ENCODE data around the gene SLC41A3.
"Not testable (repeated sequence)": the region's sequence is repeated elsewhere in the genome, so short reads cannot be mapped to it uniquely, and the experiment has no call there.

Gene SLC41A3

GRCh38 chr3:126104028-126104635 is 20.2 kb upstream of the SLC41A3 start:
- H3K4me1 ChIP-seq (ENCODE audit: control insufficient read depth, insufficient read depth, low read length) = no peaks in the 10 kb centered on the region
- H3K4me3 ChIP-seq (ENCODE audit: low read depth, low read length) = no peak overlapping the region
- H3K9ac ChIP-seq (ENCODE audit: low read depth, low read length) = no peak overlapping the region
- no peaks in the 10 kb centered on the region for H3K27me3 ChIP-seq (ENCODE audit: control insufficient read depth, insufficient read depth, low read length)
- no peaks in the 10 kb centered on the region for H3K9me3 ChIP-seq (ENCODE audit: control insufficient read depth, insufficient read depth, low read length)
- H3K27ac ChIP-seq (ENCODE audit: low read depth, low read length) = no peak overlapping the region
- no peaks in the 10 kb centered on the region for H3K36me3 ChIP-seq (ENCODE audit: control insufficient read depth, insufficient read depth, low read length)

GRCh38 chr3:126103121-126104027 is 19.4 kb upstream of the SLC41A3 start:
- Histone ChIP-seq H3K27ac (ENCODE audit: low read depth, low read length) (no peak overlapping the region), H3K4me3 (ENCODE audit: low read depth, low read length) (no peak overlapping the region), H3K9me3 (ENCODE audit: control insufficient read depth, insufficient read depth, low read length) (0 out of 2 replicates have a peak, but pooled peaks cover 2% of the 10 kb centered on the region), H3K27me3 (ENCODE audit: control insufficient read depth, insufficient read depth, low read length) (no peaks in the 10 kb centered on the region), H3K36me3 (ENCODE audit: control insufficient read depth, insufficient read depth, low read length) (no peaks in the 10 kb centered on the region), H3K9ac (ENCODE audit: low read depth, low read length) (no peak overlapping the region), H3K4me1 (ENCODE audit: control insufficient read depth, insufficient read depth, low read length) (no peaks in the 10 kb centered on the region)

- no peaks in the 10 kb centered on the region for H3K36me3 ChIP-seq (ENCODE audit: control insufficient read depth, insufficient read depth, low read length)
- peaks cover 8% of the 10 kb centered on the region; the same call in 1 of the 2 replicates for H3K9me3 ChIP-seq (ENCODE audit: control insufficient read depth, insufficient read depth, low read length)
- no peaks in the 10 kb centered on the region for H3K27me3 ChIP-seq (ENCODE audit: control insufficient read depth, insufficient read depth, low read length)
- no peak overlapping the region for H3K4me3 ChIP-seq (ENCODE audit: low read depth, low read length)
- no peaks in the 10 kb centered on the region for H3K4me1 ChIP-seq (ENCODE audit: control insufficient read depth, insufficient read depth, low read length)
- no peak overlapping the region for H3K9ac ChIP-seq (ENCODE audit: low read depth, low read length)
- no peak overlapping the region for H3K27ac ChIP-seq (ENCODE audit: low read depth, low read length)
Observed at GRCh38 chr3:126102530-126102951, 18.6 kb upstream of the SLC41A3 start.

- no peaks in the 10 kb centered on the region for H3K4me1 ChIP-seq (ENCODE audit: control insufficient read depth, insufficient read depth, low read length)
- H3K27ac ChIP-seq (ENCODE audit: low read depth, low read length) = no peak overlapping the region
Observed at GRCh38 chr3:126102011-126102410, 18.1 kb upstream of the SLC41A3 start.

GRCh38 chr3:126101521-126101982 is 17.6 kb upstream of the SLC41A3 start:
- no peaks in the 10 kb centered on the region for H3K4me1 ChIP-seq (ENCODE audit: control insufficient read depth, insufficient read depth, low read length)
- H3K9me3 ChIP-seq (ENCODE audit: control insufficient read depth, insufficient read depth, low read length) = peaks cover 15% of the 10 kb centered on the region
- no peak overlapping the region for H3K4me3 ChIP-seq (ENCODE audit: low read depth, low read length)
- H3K27ac ChIP-seq (ENCODE audit: low read depth, low read length) = no peak overlapping the region
- no peaks in the 10 kb centered on the region for H3K27me3 ChIP-seq (ENCODE audit: control insufficient read depth, insufficient read depth, low read length)
- H3K9ac ChIP-seq (ENCODE audit: low read depth, low read length) = no peak overlapping the region
- no peaks in the 10 kb centered on the region for H3K36me3 ChIP-seq (ENCODE audit: control insufficient read depth, insufficient read depth, low read length)

More at GRCh38 chr3:126102011-126102410, 18.1 kb upstream of the SLC41A3 start:
- Histone ChIP-seq H3K36me3 (ENCODE audit: control insufficient read depth, insufficient read depth, low read length) (no peaks in the 10 kb centered on the region), H3K9me3 (ENCODE audit: control insufficient read depth, insufficient read depth, low read length) (peaks cover 12% of the 10 kb centered on the region), H3K4me3 (ENCODE audit: low read depth, low read length) (no peak overlapping the region), H3K27me3 (ENCODE audit: control insufficient read depth, insufficient read depth, low read length) (no peaks in the 10 kb centered on the region), H3K9ac (ENCODE audit: low read depth, low read length) (no peak overlapping the region)

- no peaks in the 10 kb centered on the region for H3K36me3 ChIP-seq (ENCODE audit: control insufficient read depth, insufficient read depth, low read length)
- no peak overlapping the region for H3K9ac ChIP-seq (ENCODE audit: low read depth, low read length)
- no peak overlapping the region for H3K4me3 ChIP-seq (ENCODE audit: low read depth, low read length)
- H3K4me1 ChIP-seq (ENCODE audit: control insufficient read depth, insufficient read depth, low read length) = no peaks in the 10 kb centered on the region
- no peaks in the 10 kb centered on the region for H3K27me3 ChIP-seq (ENCODE audit: control insufficient read depth, insufficient read depth, low read length)
- H3K27ac ChIP-seq (ENCODE audit: low read depth, low read length) = no peak overlapping the region
- H3K9me3 ChIP-seq (ENCODE audit: control insufficient read depth, insufficient read depth, low read length) = peaks cover 15% of the 10 kb centered on the region
Observed at GRCh38 chr3:126100634-126101301, 16.8 kb upstream of the SLC41A3 start.

GRCh38 chr3:126100269-126100633 is 16.3 kb upstream of the SLC41A3 start:
- Histone ChIP-seq H3K4me3 (ENCODE audit: low read depth, low read length) (no peak overlapping the region), H3K27me3 (ENCODE audit: control insufficient read depth, insufficient read depth, low read length) (no peaks in the 10 kb centered on the region), H3K4me1 (ENCODE audit: control insufficient read depth, insufficient read depth, low read length) (no peaks in the 10 kb centered on the region), H3K9me3 (ENCODE audit: control insufficient read depth, insufficient read depth, low read length) (peaks cover 15% of the 10 kb centered on the region), H3K27ac (ENCODE audit: low read depth, low read length) (no peak overlapping the region), H3K9ac (ENCODE audit: low read depth, low read length) (no peak overlapping the region), H3K36me3 (ENCODE audit: control insufficient read depth, insufficient read depth, low read length) (no peaks in the 10 kb centered on the region)

GRCh38 chr3:126098391-126098858 is 14.5 kb upstream of the SLC41A3 start:
- no peak overlapping the region for H3K27ac ChIP-seq (ENCODE audit: low read depth, low read length)
- peaks cover 15% of the 10 kb centered on the region for H3K9me3 ChIP-seq (ENCODE audit: control insufficient read depth, insufficient read depth, low read length)

GRCh38 chr3:126097801-126098200 is 13.9 kb upstream of the SLC41A3 start:
- H3K36me3 ChIP-seq (ENCODE audit: control insufficient read depth, insufficient read depth, low read length) = no peaks in the 10 kb centered on the region
- no peak overlapping the region for H3K27ac ChIP-seq (ENCODE audit: low read depth, low read length)
- H3K4me1 ChIP-seq (ENCODE audit: control insufficient read depth, insufficient read depth, low read length) = no peaks in the 10 kb centered on the region
- no peak overlapping the region for H3K9ac ChIP-seq (ENCODE audit: low read depth, low read length)
- no peaks in the 10 kb centered on the region for H3K27me3 ChIP-seq (ENCODE audit: control insufficient read depth, insufficient read depth, low read length)
- peaks cover 15% of the 10 kb centered on the region for H3K9me3 ChIP-seq (ENCODE audit: control insufficient read depth, insufficient read depth, low read length)
- no peak overlapping the region for H3K4me3 ChIP-seq (ENCODE audit: low read depth, low read length)

More at GRCh38 chr3:126098391-126098858, 14.5 kb upstream of the SLC41A3 start:
- Histone ChIP-seq H3K27me3 (ENCODE audit: control insufficient read depth, insufficient read depth, low read length) (no peaks in the 10 kb centered on the region), H3K9ac (ENCODE audit: low read depth, low read length) (no peak overlapping the region), H3K4me1 (ENCODE audit: control insufficient read depth, insufficient read depth, low read length) (no peaks in the 10 kb centered on the region), H3K36me3 (ENCODE audit: control insufficient read depth, insufficient read depth, low read length) (no peaks in the 10 kb centered on the region), H3K4me3 (ENCODE audit: low read depth, low read length) (no peak overlapping the region)

- H3K27ac ChIP-seq (ENCODE audit: low read depth, low read length); H3K36me3 ChIP-seq (ENCODE audit: control insufficient read depth, insufficient read depth, low read length); H3K4me1 ChIP-seq (ENCODE audit: control insufficient read depth, insufficient read depth, low read length); H3K4me3 ChIP-seq (ENCODE audit: low read depth, low read length); H3K27me3 ChIP-seq (ENCODE audit: control insufficient read depth, insufficient read depth, low read length); H3K9ac ChIP-seq (ENCODE audit: low read depth, low read length): not testable (repeated sequence)
- peaks cover 20% of the 10 kb centered on the region for H3K9me3 ChIP-seq (ENCODE audit: control insufficient read depth, insufficient read depth, low read length)
Observed at GRCh38 chr3:126096274-126096673, 12.3 kb upstream of the SLC41A3 start.

Measured in HUES48 (cell line).